GM12878 (cell line): ENCODE measurements around the gene ZNF341.

Experiments
- ATF7 ChIP-seq: fragments of 450-650 bp; IDR thresholded peaks from 2 replicates; pipeline ENCODE4 v1.6.1; 2016; ENCODE audit warnings: low read depth, mild to moderate bottlenecking
- CTCF ChIP-seq, 3 experiments: IDR thresholded peaks in 2 of 3; conservative IDR thresholded peaks in 1 of 3; 2 replicates each; pipeline ENCODE4 v1.5.1; 2011; ENCODE audit warnings: low read depth in 3 of 3, low read length in 3 of 3, mild to moderate bottlenecking in 3 of 3, control low read depth in 2 of 3, moderate library complexity in 2 of 3, inconsistent platforms in 1 of 3, mixed read lengths in 1 of 3; ENCODE audit not compliant: control insufficient read depth in 2 of 3, insufficient read depth in 1 of 3; ENCODE audit errors: extremely low read depth in 1 of 3
- EGR1 ChIP-seq, 2 experiments: IDR thresholded peaks; 1 replicate in 1 of 2; 2 replicates in 1 of 2; pipeline ENCODE4 v1.6.1; 2011 to 2012; ENCODE audit warnings: low read depth in 2 of 2, low read length in 2 of 2, borderline replicate concordance in 1 of 2, mild to moderate bottlenecking in 1 of 2, moderate library complexity in 1 of 2
- FOXM1 ChIP-seq: IDR thresholded peaks from 2 replicates; pipeline ENCODE4 v1.6.1; 2012; ENCODE audit warnings: low read depth, mild to moderate bottlenecking, inconsistent platforms, low read length, moderate library complexity
- HDAC6 ChIP-seq: fragments of 200-600 bp; sonication (generic); IDR thresholded peaks from one replicate; pipeline ENCODE4 v1.8.0; 2017; ENCODE audit warnings: antibody characterized with exemption; ENCODE audit not compliant: unreplicated experiment
- MYC ChIP-seq: IDR thresholded peaks from 2 replicates; pipeline ENCODE4 v1.6.1; 2011; ENCODE audit warnings: mild to moderate bottlenecking, low read length, moderate library complexity, inconsistent platforms; ENCODE audit not compliant: insufficient read depth, insufficient replicate concordance, insufficient read length, severe bottlenecking
- NFIC ChIP-seq: IDR thresholded peaks from 2 replicates; pipeline ENCODE4 v1.6.1; 2012; ENCODE audit warnings: low read depth, mild to moderate bottlenecking, inconsistent platforms, low read length, moderate library complexity
- POLR2A ChIP-seq: IDR thresholded peaks from 2 replicates; pipeline ENCODE4 v1.6.1; 2011; ENCODE audit warnings: low read depth, mild to moderate bottlenecking, low read length
- RB1 ChIP-seq: fragments of 450-650 bp; formaldehyde crosslinking; IDR thresholded peaks from 2 replicates; pipeline ENCODE4 v1.6.1; 2017; ENCODE audit warnings: mild to moderate bottlenecking, borderline replicate concordance
- RCOR1 ChIP-seq: conservative IDR thresholded peaks from 2 replicates; pipeline ENCODE4 v1.6.1; 2012; ENCODE audit warnings: low read depth, low read length, improper control_type of control experiment
- SP1 ChIP-seq: IDR thresholded peaks from one replicate; pipeline ENCODE4 v1.6.1; 2011; ENCODE audit warnings: low read depth, low read length
- SUZ12 ChIP-seq: fragments of 200-600 bp; sonication (generic); IDR thresholded peaks from one replicate; pipeline ENCODE4 v1.6.1; 2018; ENCODE audit warnings: antibody characterized with exemption, mild to moderate bottlenecking; ENCODE audit not compliant: unreplicated experiment
- ZNF207 ChIP-seq: fragments of 450-650 bp; IDR thresholded peaks from 2 replicates; pipeline ENCODE4 v1.6.1; 2014; ENCODE audit warnings: antibody characterized with exemption, mild to moderate bottlenecking, borderline replicate concordance
- ZNF24 ChIP-seq: fragments of 450-650 bp; IDR thresholded peaks from 2 replicates; pipeline ENCODE4 v1.6.1; 2017; ENCODE audit warnings: antibody characterized with exemption, mild to moderate bottlenecking

- TF ChIP-seq RCOR1 (no peak), FOXM1 (no peak), CTCF (IDR thresholded peaks at IDR 0.05 in 2 of 3, conservative IDR thresholded peaks at IDR 0.05 in 1 of 3; ENCODE audit: control insufficient read depth in 2 of 3, extremely low read depth in 1 of 3, insufficient read depth in 1 of 3, low read depth in 3 of 3, low read length in 3 of 3) (no peak), ZNF24 (no peak), ATF7 (no peak), MYC (no peak), SP1 (no peak), RB1 (no peak), ZNF207 (no peak), SUZ12 (no peak), EGR1 (IDR thresholded peaks at IDR 0.05; ENCODE audit: borderline replicate concordance in 1 of 2, low read depth in 2 of 2, low read length in 2 of 2) (no peak), NFIC (no peak), HDAC6 (no peak), POLR2A (no peak)
These were observed 95.3 kb downstream of the ZNF341 start for GRCh38 chr20:33827109-33827508.
